Activated naive CD8-positive, alpha-beta T cell (primary cell): ENCODE data around the gene PPARA.

Experiments used
- H3K27ac Mint-ChIP-seq: one replicate; pipeline ENCODE4 v1.8.0; 2021; ENCODE audit warnings: mixed read lengths
- H3K27me3 Mint-ChIP-seq: one replicate; pipeline ENCODE4 v1.8.0; 2021; ENCODE audit warnings: mixed read lengths
- H3K36me3 Mint-ChIP-seq: one replicate; pipeline ENCODE4 v1.8.0; 2021; ENCODE audit warnings: mixed read lengths
- H3K4me1 Mint-ChIP-seq: one replicate; pipeline ENCODE4 v1.8.0; 2021; ENCODE audit warnings: low read depth, mixed read lengths
- H3K4me3 Mint-ChIP-seq: one replicate; pipeline ENCODE4 v1.8.0; 2021; ENCODE audit warnings: mild to moderate bottlenecking, mixed read lengths
- H3K9me3 Mint-ChIP-seq: one replicate; pipeline ENCODE4 v1.8.0; 2021; ENCODE audit warnings: low read depth, mixed read lengths

The PPARA gene

GRCh38 chr22:46110215-46110614, 40.1 kb upstream of the PPARA start:
- Mint-ChIP-seq H3K36me3 (no peaks in the 10 kb centered on the region), H3K9me3 (no peaks in the 10 kb centered on the region), H3K27ac (no peak overlapping the region), H3K4me3 (no peak overlapping the region), H3K27me3 (no peaks in the 10 kb centered on the region), H3K4me1 (no peaks in the 10 kb centered on the region)

GRCh38 chr22:46111645-46112306, 38.5 kb upstream of the PPARA start:
- no peak overlapping the region for H3K27ac Mint-ChIP-seq
- no peaks in the 10 kb centered on the region for H3K36me3 Mint-ChIP-seq
- no peaks in the 10 kb centered on the region for H3K27me3 Mint-ChIP-seq
- no peak overlapping the region for H3K4me3 Mint-ChIP-seq
- H3K4me1 Mint-ChIP-seq, result no peaks in the 10 kb centered on the region
- no peaks in the 10 kb centered on the region for H3K9me3 Mint-ChIP-seq

- no peak overlapping the region for H3K27ac Mint-ChIP-seq
These were observed 37.9 kb upstream of the PPARA start for GRCh38 chr22:46112405-46112804.

DNA sequence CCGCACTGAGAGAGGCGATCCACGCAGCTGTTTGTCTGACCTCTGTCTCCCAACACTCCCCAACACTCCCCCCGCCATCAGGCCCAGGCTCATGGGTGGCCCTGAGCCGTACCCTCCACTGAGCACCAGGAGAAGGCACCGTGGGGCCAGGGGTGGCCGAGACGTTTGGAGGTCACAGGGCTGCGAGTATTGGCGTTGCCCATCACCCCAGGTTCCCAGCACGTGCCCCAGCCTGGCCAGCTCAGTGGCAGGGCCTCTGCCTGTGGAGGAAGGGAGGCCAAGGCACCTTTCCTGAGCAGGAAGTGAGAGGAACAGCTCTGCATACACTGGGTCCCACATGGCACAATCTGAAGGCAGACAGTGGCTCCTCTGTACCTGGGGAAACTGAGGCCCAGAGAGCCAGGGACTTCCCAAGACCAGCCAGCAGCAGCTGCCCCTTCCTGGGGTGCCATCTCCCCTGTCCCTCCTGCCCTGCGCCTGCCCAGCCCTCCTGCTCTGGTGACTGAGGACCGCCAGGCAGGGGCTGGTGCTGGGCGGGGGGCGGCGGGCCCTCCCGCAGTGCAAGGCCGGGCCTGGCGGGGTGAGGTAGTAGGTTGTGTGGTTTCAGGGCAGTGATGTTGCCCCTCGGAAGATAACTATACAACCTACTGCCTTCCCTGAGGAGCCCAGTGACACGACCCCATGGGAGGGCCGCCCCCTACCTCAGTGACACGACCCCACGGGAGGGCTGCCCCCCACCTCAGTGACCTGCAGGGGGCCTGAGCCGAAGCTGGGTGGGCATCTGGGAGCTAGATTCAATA, 37.0 kb upstream of the PPARA start:
- H3K27me3 Mint-ChIP-seq, result no peaks in the 10 kb centered on the region
- no peaks in the 10 kb centered on the region for H3K36me3 Mint-ChIP-seq
- no peak overlapping the region for H3K4me3 Mint-ChIP-seq
- no peaks in the 10 kb centered on the region for H3K4me1 Mint-ChIP-seq
- no peak overlapping the region for H3K27ac Mint-ChIP-seq
- no peaks in the 10 kb centered on the region for H3K9me3 Mint-ChIP-seq

More at GRCh38 chr22:46112405-46112804, 37.9 kb upstream of the PPARA start:
- Mint-ChIP-seq H3K36me3 (no peaks in the 10 kb centered on the region), H3K27me3 (no peaks in the 10 kb centered on the region), H3K9me3 (no peaks in the 10 kb centered on the region), H3K4me3 (no peak overlapping the region), H3K4me1 (no peaks in the 10 kb centered on the region)

DNA sequence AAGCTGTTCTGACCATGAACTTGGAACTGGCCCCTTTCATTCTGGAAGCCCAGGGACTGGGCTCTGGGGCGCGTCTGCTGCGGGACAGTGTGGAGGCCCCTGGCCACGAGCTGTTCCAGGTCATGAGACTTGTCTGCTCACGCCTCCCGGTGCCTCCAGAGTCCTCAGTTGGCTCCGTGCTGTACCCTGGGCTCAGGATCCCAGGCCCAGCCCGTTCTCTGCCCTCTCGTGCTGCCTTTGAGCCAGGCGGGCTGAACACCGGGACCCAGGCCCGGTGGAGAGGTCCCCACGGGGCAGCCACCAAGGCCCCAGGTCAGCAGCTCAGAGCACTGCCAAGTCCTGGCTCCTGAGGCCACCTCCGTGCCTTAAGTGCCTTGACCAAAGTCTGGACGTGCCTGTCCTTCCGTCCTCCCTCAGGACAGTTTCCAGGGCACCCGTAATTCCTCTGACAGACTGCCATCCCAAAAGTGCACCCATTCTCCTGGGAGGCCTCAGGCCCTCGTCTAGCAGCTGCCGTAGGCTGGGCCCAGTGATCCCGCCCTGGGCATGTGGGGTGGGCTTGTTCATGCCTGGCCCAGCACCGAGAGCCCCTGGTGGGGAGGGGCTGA, 36.3 kb upstream of the PPARA start:
- H3K27me3 Mint-ChIP-seq, result no peaks in the 10 kb centered on the region
- no peak overlapping the region for H3K27ac Mint-ChIP-seq
- H3K4me1 Mint-ChIP-seq, result no peaks in the 10 kb centered on the region
- no peaks in the 10 kb centered on the region for H3K9me3 Mint-ChIP-seq
- no peaks in the 10 kb centered on the region for H3K36me3 Mint-ChIP-seq
- H3K4me3 Mint-ChIP-seq, result no peak overlapping the region

- H3K27ac Mint-ChIP-seq, result no peak overlapping the region
These were observed 35.6 kb upstream of the PPARA start for GRCh38 chr22:46114518-46115387.

DNA sequence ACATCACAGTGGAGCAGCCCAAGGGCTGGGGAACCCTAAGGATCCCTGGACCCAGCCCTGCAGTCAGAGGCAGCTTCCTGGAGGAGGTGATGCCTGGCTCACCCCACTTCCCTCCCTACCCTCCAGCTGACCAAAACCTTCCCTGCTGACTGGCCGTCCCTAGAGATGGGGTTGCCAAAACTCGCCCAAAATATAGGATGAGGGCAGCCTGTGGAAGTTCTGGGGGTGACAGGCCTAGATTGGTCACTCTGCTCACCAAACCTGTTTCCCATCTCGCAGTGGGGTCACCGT, 35.0 kb upstream of the PPARA start:
- H3K4me1 Mint-ChIP-seq, result no peaks in the 10 kb centered on the region
- no peak overlapping the region for H3K27ac Mint-ChIP-seq
- no peak overlapping the region for H3K4me3 Mint-ChIP-seq
- H3K9me3 Mint-ChIP-seq, result no peaks in the 10 kb centered on the region
- H3K27me3 Mint-ChIP-seq, result no peaks in the 10 kb centered on the region
- no peaks in the 10 kb centered on the region for H3K36me3 Mint-ChIP-seq

More at GRCh38 chr22:46114518-46115387, 35.6 kb upstream of the PPARA start:
- H3K4me1 Mint-ChIP-seq, result no peaks in the 10 kb centered on the region
- no peaks in the 10 kb centered on the region for H3K36me3 Mint-ChIP-seq
- no peaks in the 10 kb centered on the region for H3K9me3 Mint-ChIP-seq
- H3K4me3 Mint-ChIP-seq, result no peak overlapping the region
- no peaks in the 10 kb centered on the region for H3K27me3 Mint-ChIP-seq

DNA sequence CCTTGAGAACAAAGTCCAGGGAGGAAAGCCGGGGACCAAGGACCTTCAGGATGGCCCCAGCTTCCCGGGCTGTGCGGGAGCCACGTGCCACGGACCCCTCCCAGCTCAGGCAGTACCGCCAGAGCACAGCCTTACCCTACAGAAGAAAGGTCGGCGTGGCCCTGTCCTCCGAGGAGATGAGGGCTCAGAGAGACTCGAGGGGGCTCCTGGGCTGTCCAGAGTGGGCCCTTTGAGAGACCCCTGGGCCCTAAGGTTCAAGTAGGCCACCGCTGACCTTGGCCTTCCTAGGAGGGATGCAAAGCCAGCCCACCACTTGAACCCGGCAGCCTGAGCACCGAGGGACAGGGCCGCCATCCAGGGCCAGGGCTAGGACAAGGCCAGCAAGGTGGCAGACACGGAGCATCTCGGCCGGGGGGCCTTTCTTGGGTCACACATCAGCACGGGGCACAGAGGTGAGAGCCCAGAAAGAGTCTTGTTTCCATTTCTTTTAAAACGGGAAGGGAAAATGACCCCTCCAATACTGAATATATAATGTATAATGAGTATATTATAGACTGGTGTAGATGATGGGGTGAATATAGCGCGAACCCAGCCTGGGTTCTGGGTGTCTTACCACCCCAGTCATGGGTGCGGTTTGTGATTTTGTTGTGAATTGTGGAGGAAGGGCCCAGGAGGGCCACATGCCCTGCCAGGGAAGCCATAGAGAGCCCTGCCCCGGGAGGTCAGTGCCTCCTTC, 34.4 kb upstream of the PPARA start:
- Mint-ChIP-seq H3K9me3 (no peaks in the 10 kb centered on the region), H3K4me3 (no peak overlapping the region), H3K27me3 (no peaks in the 10 kb centered on the region), H3K27ac (no peak overlapping the region), H3K36me3 (no peaks in the 10 kb centered on the region), H3K4me1 (no peaks in the 10 kb centered on the region)

DNA sequence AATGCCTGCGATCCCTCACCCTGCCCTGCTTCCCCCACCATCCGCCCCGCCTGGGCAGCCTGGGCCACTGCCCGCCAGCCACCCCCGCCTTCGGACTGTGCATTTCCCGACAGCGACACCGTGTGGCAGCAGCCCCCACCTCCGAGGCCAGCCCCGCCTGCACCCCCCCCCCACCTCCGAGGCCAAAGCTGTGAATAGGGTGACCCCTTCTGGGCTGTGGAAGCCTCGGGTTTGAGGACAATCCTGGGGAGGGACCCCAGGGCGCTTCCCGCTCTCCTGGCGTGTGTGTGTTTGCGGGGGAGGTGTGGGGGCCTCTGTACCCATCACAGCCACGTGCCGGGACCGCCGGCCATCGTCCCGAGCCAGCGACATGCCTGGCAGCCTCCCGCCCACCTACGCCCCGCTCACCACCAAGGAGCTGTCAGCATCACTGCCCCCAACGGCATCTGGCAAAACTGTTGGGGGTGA, 33.8 kb upstream of the PPARA start:
- no peaks in the 10 kb centered on the region for H3K9me3 Mint-ChIP-seq
- no peak overlapping the region for H3K27ac Mint-ChIP-seq
- H3K27me3 Mint-ChIP-seq, result no peaks in the 10 kb centered on the region
- no peaks in the 10 kb centered on the region for H3K36me3 Mint-ChIP-seq
- no peaks in the 10 kb centered on the region for H3K4me1 Mint-ChIP-seq
- no peak overlapping the region for H3K4me3 Mint-ChIP-seq

- Mint-ChIP-seq H3K27ac (no peak overlapping the region), H3K9me3 (no peaks in the 10 kb centered on the region), H3K4me3 (no peak overlapping the region), H3K36me3 (no peaks in the 10 kb centered on the region), H3K27me3 (no peaks in the 10 kb centered on the region), H3K4me1 (no peaks in the 10 kb centered on the region)
These were observed 32.8 kb upstream of the PPARA start for GRCh38 chr22:46117206-46118199.

- H3K36me3 Mint-ChIP-seq, result no peaks in the 10 kb centered on the region
- H3K4me3 Mint-ChIP-seq, result no peak overlapping the region
- H3K27me3 Mint-ChIP-seq, result no peaks in the 10 kb centered on the region
- H3K4me1 Mint-ChIP-seq, result no peaks in the 10 kb centered on the region
- H3K27ac Mint-ChIP-seq, result no peak overlapping the region
- H3K9me3 Mint-ChIP-seq, result no peaks in the 10 kb centered on the region
These were observed 31.1 kb upstream of the PPARA start for GRCh38 chr22:46119093-46119728.

GRCh38 chr22:46119729-46120419, 30.5 kb upstream of the PPARA start:
- no peaks in the 10 kb centered on the region for H3K9me3 Mint-ChIP-seq
- no peaks in the 10 kb centered on the region for H3K36me3 Mint-ChIP-seq
- H3K4me1 Mint-ChIP-seq, result no peaks in the 10 kb centered on the region
- no peak overlapping the region for H3K4me3 Mint-ChIP-seq
- no peaks in the 10 kb centered on the region for H3K27me3 Mint-ChIP-seq
- H3K27ac Mint-ChIP-seq, result no peak overlapping the region

- Mint-ChIP-seq H3K4me1 (no peaks in the 10 kb centered on the region), H3K4me3 (no peak overlapping the region), H3K27ac (no peak overlapping the region)
These were observed 29.9 kb upstream of the PPARA start for GRCh38 chr22:46120420-46120737.

More at GRCh38 chr22:46120420-46120737, 29.9 kb upstream of the PPARA start:
- H3K36me3 Mint-ChIP-seq, result no peaks in the 10 kb centered on the region
- H3K9me3 Mint-ChIP-seq, result no peaks in the 10 kb centered on the region
- no peaks in the 10 kb centered on the region for H3K27me3 Mint-ChIP-seq
